ENCODE measurements around the gene LGI4.

LGI4 gene

DNA sequence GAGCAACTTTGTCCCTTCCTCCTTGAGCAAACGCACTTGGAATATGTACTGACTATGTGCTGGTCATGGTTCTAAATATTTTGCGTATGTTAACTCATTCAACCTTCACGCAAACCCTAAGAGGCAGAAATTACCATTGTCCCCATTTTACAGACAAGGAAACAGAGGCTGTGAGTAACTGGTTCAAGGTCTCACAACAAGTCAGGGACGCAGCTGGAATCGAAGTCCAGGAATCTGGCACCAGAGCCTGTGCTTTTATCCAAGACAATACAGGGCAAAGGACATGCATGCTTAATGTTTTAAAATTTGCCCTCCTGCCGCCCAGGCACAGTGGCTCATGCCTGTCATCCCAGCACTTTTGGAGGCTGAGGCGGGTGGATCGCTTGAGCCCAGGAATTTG lies 24.7 kb upstream of the LGI4 start:
- Histone ChIP-seq H3K36me3 (replicated peaks in 1 of 2; ENCODE audit: control insufficient read depth in 2 of 2, insufficient read depth in 2 of 2, low read length in 2 of 2) (no peaks in the 10 kb centered on the region), H3K23ac (ENCODE audit: low read depth, low read length, poor library complexity) (no peak overlapping the region), H2BK12ac (ENCODE audit: low read length) (no peak overlapping the region), H3K27me3 (ENCODE audit: control insufficient read depth in 3 of 3, insufficient read depth in 3 of 3, low read depth in 1 of 3, low read length in 3 of 3) (peaks cover 0 to 36% (median 13%) of the 10 kb centered on the region in 3 experiments), H4K8ac (ENCODE audit: low read depth, low read length) (no peak overlapping the region), H3K4ac (ENCODE audit: low read length) (no peak overlapping the region), H2BK15ac (ENCODE audit: low read length) (no peak overlapping the region), H3K27ac (replicated peaks; ENCODE audit: low read length) (no peak overlapping the region), H2BK120ac (ENCODE audit: low read depth, low read length) (no peak overlapping the region), H3K14ac (ENCODE audit: low read length) (no peak overlapping the region), H3K79me1 (ENCODE audit: low read depth, low read length) (no peaks in the 10 kb centered on the region), H3K4me1 (ENCODE audit: control insufficient read depth in 2 of 2, insufficient read depth in 1 of 2, low read depth in 1 of 2, low read length in 2 of 2) (peaks cover 2 to 5% of the 10 kb centered on the region in 2 donors), H3K9me3 (replicated peaks in 1 of 2; ENCODE audit: control insufficient read depth in 2 of 2, insufficient read depth in 1 of 2, low read depth in 1 of 2, low read length in 2 of 2) (peaks cover 0 to 8% of the 10 kb centered on the region in 2 donors), H2AFZ (ENCODE audit: low read length) (no peak overlapping the region), H2BK5ac (ENCODE audit: low read length) (no peak overlapping the region), H3K18ac (ENCODE audit: low read length) (no peak overlapping the region), H4K91ac (ENCODE audit: low read depth, low read length, poor library complexity) (no peak overlapping the region), H3K4me3 (ENCODE audit: low read length in 2 of 2) (no peak overlapping the region), H3K4me2 (ENCODE audit: insufficient read depth, low read length, poor library complexity, severe bottlenecking) (no peak overlapping the region), H2AK5ac (ENCODE audit: low read depth, low read length) (no peak overlapping the region), H3K9ac (ENCODE audit: low read depth, low read length, poor library complexity) (no peak overlapping the region)
- WGBS, 2 donors (ENCODE audit: extremely low coverage in 2 of 2, insufficient read length in 2 of 2, insufficient replicate concordance in 1 of 2) = no CpG with 5 or more reads among the region's 8 CpGs
- DNase-seq (ENCODE audit: low spot score) = no peak

DNA sequence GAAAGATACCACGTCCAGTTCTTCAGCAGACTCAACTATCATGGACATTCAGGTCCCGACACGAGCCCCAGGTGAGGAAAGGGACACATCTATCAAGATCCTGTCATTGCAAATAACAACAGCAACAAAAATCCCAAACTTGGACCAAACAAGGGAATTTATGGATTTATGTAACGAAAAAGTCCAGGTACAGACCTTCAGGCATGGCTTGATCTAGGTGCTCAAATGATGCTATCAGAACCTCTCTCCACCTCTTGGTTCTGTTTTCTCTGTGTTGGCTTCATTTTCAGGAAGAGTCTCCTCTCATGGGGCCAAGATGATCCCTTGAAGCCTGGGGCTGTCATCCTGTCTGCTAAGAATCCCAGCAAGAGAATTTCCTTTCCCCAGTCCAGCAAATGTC lies 22.6 kb upstream of the LGI4 start:
- H3K4me2 ChIP-seq (ENCODE audit: insufficient read depth, low read length, poor library complexity, severe bottlenecking) = no peak overlapping the region
- no peak overlapping the region for H2BK12ac ChIP-seq (ENCODE audit: low read length)
- no peak overlapping the region for H2AK5ac ChIP-seq (ENCODE audit: low read depth, low read length)
- H3K79me1 ChIP-seq (ENCODE audit: low read depth, low read length) = no peaks in the 10 kb centered on the region
- no peak overlapping the region for H3K23ac ChIP-seq (ENCODE audit: low read depth, low read length, poor library complexity)
- H2AFZ ChIP-seq (ENCODE audit: low read length) = no peak overlapping the region
- no peak overlapping the region for H3K4me3 ChIP-seq (ENCODE audit: low read length in 2 of 2)
- no CpG with 5 or more reads among the region's 4 CpGs for WGBS, 2 donors (ENCODE audit: extremely low coverage in 2 of 2, insufficient read length in 2 of 2, insufficient replicate concordance in 1 of 2)
- no peaks in the 10 kb centered on the region for H3K9me3 ChIP-seq (replicated peaks in 1 of 2; ENCODE audit: control insufficient read depth in 2 of 2, insufficient read depth in 1 of 2, low read depth in 1 of 2, low read length in 2 of 2)
- H3K18ac ChIP-seq (ENCODE audit: low read length) = no peak overlapping the region
- H3K4ac ChIP-seq (ENCODE audit: low read length) = no peak overlapping the region
- peaks cover 7 to 57% (median 29%) of the 10 kb centered on the region in 3 experiments for H3K27me3 ChIP-seq (ENCODE audit: control insufficient read depth in 3 of 3, insufficient read depth in 3 of 3, low read depth in 1 of 3, low read length in 3 of 3)
- no peaks in the 10 kb centered on the region for H3K36me3 ChIP-seq (replicated peaks in 1 of 2; ENCODE audit: control insufficient read depth in 2 of 2, insufficient read depth in 2 of 2, low read length in 2 of 2)
- no peak overlapping the region for H2BK120ac ChIP-seq (ENCODE audit: low read depth, low read length)
- no peak overlapping the region for H3K9ac ChIP-seq (ENCODE audit: low read depth, low read length, poor library complexity)
- H4K91ac ChIP-seq (ENCODE audit: low read depth, low read length, poor library complexity) = no peak overlapping the region
- no peak overlapping the region for H4K8ac ChIP-seq (ENCODE audit: low read depth, low read length)
- no peak overlapping the region for H3K27ac ChIP-seq (replicated peaks; ENCODE audit: low read length)
- DNase-seq (ENCODE audit: low spot score) = no peak
- H3K14ac ChIP-seq (ENCODE audit: low read length) = no peak overlapping the region
- peaks cover 2 to 13% of the 10 kb centered on the region in 2 donors for H3K4me1 ChIP-seq (ENCODE audit: control insufficient read depth in 2 of 2, insufficient read depth in 1 of 2, low read depth in 1 of 2, low read length in 2 of 2)
- no peak overlapping the region for H2BK5ac ChIP-seq (ENCODE audit: low read length)
- H2BK15ac ChIP-seq (ENCODE audit: low read length) = no peak overlapping the region

DNA sequence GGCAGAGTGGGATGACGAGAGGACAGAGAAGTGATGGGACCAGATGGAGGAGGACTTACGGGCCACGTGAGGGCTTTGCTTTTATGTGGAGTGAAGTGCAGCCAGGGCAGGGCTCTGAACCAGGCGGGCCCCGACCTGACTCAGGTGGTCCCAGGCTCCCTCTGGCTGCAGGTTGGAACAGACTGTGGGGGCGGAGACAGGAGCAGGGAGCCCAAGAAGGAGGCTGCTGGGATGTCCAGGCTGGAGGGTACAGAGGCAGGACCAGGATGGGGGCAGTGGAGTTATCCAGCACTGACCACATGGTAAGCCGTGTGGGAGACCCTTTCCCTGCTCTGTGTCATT lies 21.8 kb upstream of the LGI4 start:
- H3K18ac ChIP-seq (ENCODE audit: low read length) = no peak overlapping the region
- no peak overlapping the region for H4K8ac ChIP-seq (ENCODE audit: low read depth, low read length)
- H2BK12ac ChIP-seq (ENCODE audit: low read length) = no peak overlapping the region
- no peak overlapping the region for H3K27ac ChIP-seq (replicated peaks; ENCODE audit: low read length)
- no peak overlapping the region for H3K14ac ChIP-seq (ENCODE audit: low read length)
- no peak overlapping the region for H3K4ac ChIP-seq (ENCODE audit: low read length)
- H3K4me2 ChIP-seq (ENCODE audit: insufficient read depth, low read length, poor library complexity, severe bottlenecking) = no peak overlapping the region
- H2AFZ ChIP-seq (ENCODE audit: low read length) = no peak overlapping the region
- no CpG with 5 or more reads among the region's 7 CpGs for WGBS, 2 donors (ENCODE audit: extremely low coverage in 2 of 2, insufficient read length in 2 of 2, insufficient replicate concordance in 1 of 2)
- H3K9ac ChIP-seq (ENCODE audit: low read depth, low read length, poor library complexity) = no peak overlapping the region
- H2BK15ac ChIP-seq (ENCODE audit: low read length) = no peak overlapping the region
- H3K9me3 ChIP-seq (replicated peaks in 1 of 2; ENCODE audit: control insufficient read depth in 2 of 2, insufficient read depth in 1 of 2, low read depth in 1 of 2, low read length in 2 of 2) = no peaks in the 10 kb centered on the region
- no peak overlapping the region for H2BK120ac ChIP-seq (ENCODE audit: low read depth, low read length)
- H3K4me3 ChIP-seq (ENCODE audit: low read length in 2 of 2) = no peak overlapping the region
- no peak overlapping the region for H4K91ac ChIP-seq (ENCODE audit: low read depth, low read length, poor library complexity)
- H3K79me1 ChIP-seq (ENCODE audit: low read depth, low read length) = no peaks in the 10 kb centered on the region
- H3K27me3 ChIP-seq (ENCODE audit: control insufficient read depth in 3 of 3, insufficient read depth in 3 of 3, low read depth in 1 of 3, low read length in 3 of 3) = peaks cover 7 to 60% (median 29%) of the 10 kb centered on the region in 3 experiments
- no peak overlapping the region for H3K23ac ChIP-seq (ENCODE audit: low read depth, low read length, poor library complexity)
- no peak for DNase-seq (ENCODE audit: low spot score)
- H2AK5ac ChIP-seq (ENCODE audit: low read depth, low read length) = no peak overlapping the region
- H2BK5ac ChIP-seq (ENCODE audit: low read length) = no peak overlapping the region
- H3K4me1 ChIP-seq (ENCODE audit: control insufficient read depth in 2 of 2, insufficient read depth in 1 of 2, low read depth in 1 of 2, low read length in 2 of 2) = peaks cover 2 to 13% of the 10 kb centered on the region in 2 donors
- no peaks in the 10 kb centered on the region for H3K36me3 ChIP-seq (replicated peaks in 1 of 2; ENCODE audit: control insufficient read depth in 2 of 2, insufficient read depth in 2 of 2, low read length in 2 of 2)

DNA sequence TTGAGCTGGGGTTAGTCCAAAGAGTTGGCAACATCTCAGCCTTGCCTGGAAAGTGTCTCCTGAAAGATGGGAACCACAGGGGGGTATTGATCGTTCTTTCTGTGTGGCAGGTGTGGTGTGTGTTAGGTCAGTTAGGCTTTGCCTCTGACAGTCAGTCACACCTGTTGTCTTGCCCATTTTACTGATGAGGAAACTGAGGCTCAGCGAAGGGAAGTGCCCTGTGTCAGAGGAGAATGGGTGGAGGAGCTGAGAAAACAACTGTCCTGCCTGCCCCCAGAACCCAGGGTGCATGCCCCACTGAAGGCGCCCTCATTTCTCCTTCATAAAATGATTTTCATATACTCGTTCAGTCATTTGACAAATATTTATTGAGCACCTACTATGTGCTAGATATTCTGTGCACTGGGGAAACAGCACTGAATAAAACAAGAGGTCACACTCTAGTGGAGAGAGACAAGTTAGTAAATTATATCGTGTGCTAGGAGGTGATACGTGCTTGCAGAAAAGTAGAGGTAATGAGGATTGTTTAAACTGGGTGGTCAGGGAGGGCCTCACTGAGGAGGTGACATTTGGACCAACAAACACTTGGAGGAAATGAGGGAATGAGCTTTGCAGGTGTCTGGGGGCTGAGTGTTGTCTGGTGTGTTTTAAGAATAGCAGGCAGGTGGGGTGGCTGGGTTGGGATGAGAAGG lies 21.3 kb upstream of the LGI4 start:
- H3K4me1 ChIP-seq (ENCODE audit: control insufficient read depth in 2 of 2, insufficient read depth in 1 of 2, low read depth in 1 of 2, low read length in 2 of 2) = peaks cover 2 to 13% of the 10 kb centered on the region in 2 donors
- H3K18ac ChIP-seq (ENCODE audit: low read length) = no peak overlapping the region
- no peak overlapping the region for H2BK12ac ChIP-seq (ENCODE audit: low read length)
- no peak overlapping the region for H2AFZ ChIP-seq (ENCODE audit: low read length)
- no peak overlapping the region for H3K4me3 ChIP-seq (ENCODE audit: low read length in 2 of 2)
- no peak overlapping the region for H3K14ac ChIP-seq (ENCODE audit: low read length)
- H2AK5ac ChIP-seq (ENCODE audit: low read depth, low read length) = peak overlapping the region; percentile 89
- H3K27ac ChIP-seq (replicated peaks; ENCODE audit: low read length) = no peak overlapping the region
- no peaks in the 10 kb centered on the region for H3K36me3 ChIP-seq (replicated peaks in 1 of 2; ENCODE audit: control insufficient read depth in 2 of 2, insufficient read depth in 2 of 2, low read length in 2 of 2)
- no peak overlapping the region for H4K91ac ChIP-seq (ENCODE audit: low read depth, low read length, poor library complexity)
- no peaks in the 10 kb centered on the region for H3K9me3 ChIP-seq (replicated peaks in 1 of 2; ENCODE audit: control insufficient read depth in 2 of 2, insufficient read depth in 1 of 2, low read depth in 1 of 2, low read length in 2 of 2)
- H2BK120ac ChIP-seq (ENCODE audit: low read depth, low read length) = no peak overlapping the region
- H3K23ac ChIP-seq (ENCODE audit: low read depth, low read length, poor library complexity) = no peak overlapping the region
- H3K79me1 ChIP-seq (ENCODE audit: low read depth, low read length) = no peaks in the 10 kb centered on the region
- peaks cover 7 to 65% (median 31%) of the 10 kb centered on the region in 3 experiments for H3K27me3 ChIP-seq (ENCODE audit: control insufficient read depth in 3 of 3, insufficient read depth in 3 of 3, low read depth in 1 of 3, low read length in 3 of 3)
- no peak overlapping the region for H3K4ac ChIP-seq (ENCODE audit: low read length)
- H4K8ac ChIP-seq (ENCODE audit: low read depth, low read length) = no peak overlapping the region
- no peak overlapping the region for H2BK5ac ChIP-seq (ENCODE audit: low read length)
- WGBS, 2 donors (ENCODE audit: extremely low coverage in 2 of 2, insufficient read length in 2 of 2, insufficient replicate concordance in 1 of 2) = no CpG with 5 or more reads among the region's 6 CpGs
- no peak overlapping the region for H3K4me2 ChIP-seq (ENCODE audit: insufficient read depth, low read length, poor library complexity, severe bottlenecking)
- H2BK15ac ChIP-seq (ENCODE audit: low read length) = no peak overlapping the region
- no peak for DNase-seq (ENCODE audit: low spot score)
- H3K9ac ChIP-seq (ENCODE audit: low read depth, low read length, poor library complexity) = no peak overlapping the region
